HL-60/S4 treated with retinoic acid at 250 ng/mL for 4 days and 3 days (cell line): Measurements from ENCODE around the gene GPD1L.
"Not testable (repeated sequence)": the region's sequence is repeated elsewhere in the genome, so short reads cannot be mapped to it uniquely, and the experiment has no call there.

Experiments used
- in situ Hi-C: fragments of 300-500 bp; cut with MboI; formaldehyde crosslinking; loops from 2 replicates; pipeline ENCODE4 v1.7.0; 2022; ENCODE audit warnings: low sequenced_read_pairs

The GPD1L gene

DNA sequence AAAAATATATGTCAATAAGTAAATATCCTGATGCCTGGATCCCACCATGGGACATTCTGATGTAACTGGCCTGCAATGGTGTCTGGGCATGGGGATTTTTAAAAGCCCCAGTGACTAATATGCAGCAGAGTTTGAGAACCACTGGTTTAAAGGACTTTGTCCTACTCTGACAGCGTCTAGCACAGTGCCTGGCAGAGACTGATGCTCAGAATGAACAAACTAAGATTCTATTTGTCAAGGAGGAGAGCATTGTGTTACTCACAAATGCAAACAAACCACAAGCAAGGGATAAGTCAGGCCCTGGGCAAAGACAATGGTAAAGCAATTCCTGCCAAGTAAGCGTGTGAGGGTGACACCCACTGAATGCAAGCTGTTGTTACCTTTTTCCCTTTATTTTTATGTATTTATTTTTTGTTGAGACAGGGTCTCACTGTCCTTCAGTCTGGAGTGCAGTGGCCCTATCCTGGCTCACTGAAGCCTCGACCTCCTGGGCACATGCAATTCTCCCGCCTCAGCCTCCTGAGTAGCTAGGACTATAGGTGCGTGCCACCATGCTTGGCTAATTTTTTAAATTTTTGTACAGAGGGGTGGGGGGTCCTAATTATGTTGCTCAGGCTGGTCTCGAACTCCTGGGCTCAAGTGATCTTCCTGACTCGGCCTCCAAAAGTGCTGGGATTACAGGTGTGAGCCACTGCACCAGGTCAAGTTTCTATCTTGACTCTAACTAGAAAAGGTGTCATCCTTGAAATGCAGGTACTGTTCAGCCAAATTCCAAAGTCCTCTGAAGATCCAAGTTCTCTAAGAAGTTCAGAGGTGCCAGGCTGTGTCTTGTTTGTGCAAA, 909 bp upstream of the GPD1L start:
- in situ Hi-C loops, result no loop called here

DNA sequence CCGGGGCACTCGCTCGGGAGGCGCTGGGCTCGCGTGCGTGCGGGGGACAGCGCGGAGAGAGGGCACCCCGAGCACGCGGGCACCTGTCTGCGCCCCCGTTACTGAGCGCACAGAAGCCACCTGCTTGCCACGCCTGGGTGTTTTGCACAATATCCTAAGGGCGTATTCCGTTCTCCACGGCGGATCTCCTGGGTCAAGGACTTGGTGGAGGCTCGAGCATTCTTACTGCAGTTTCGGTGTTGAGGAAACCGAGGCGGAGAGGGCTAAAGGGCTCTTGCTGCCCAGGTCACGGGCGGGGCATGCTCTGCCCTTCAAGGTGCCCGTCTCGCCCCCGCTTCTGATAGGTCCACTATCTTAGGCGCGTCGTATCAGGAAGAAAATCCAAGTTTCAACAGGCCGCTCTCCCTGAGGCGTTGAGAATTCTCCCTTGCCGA, 526 bp downstream of the GPD1L start:
- in situ Hi-C loops, result no loop called here

DNA sequence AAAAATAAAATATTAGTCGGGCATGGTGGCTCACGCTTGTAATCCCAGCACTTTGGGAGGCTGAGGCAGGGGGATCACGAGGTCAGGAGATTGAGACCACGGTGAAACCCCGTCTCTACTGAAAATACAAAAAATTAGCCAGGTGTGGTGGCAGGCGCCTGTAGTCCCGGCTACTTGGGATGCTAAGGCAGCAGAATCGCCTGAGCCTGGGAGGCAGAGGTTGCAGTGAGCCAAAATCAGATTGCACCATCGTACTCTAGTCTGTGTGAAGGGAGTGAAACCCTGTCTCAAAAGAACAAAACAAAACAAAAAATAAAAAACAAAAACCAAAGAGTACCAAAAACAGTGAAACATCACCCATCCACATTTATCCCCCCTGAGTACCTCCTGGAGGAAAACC, 1.8 kb downstream of the GPD1L start:
- in situ Hi-C loops, result not testable (repeated sequence)

- in situ Hi-C loops, result no loop called here
These were observed 2.8 kb downstream of the GPD1L start for GRCh38 chr3:32109256-32109655.

GRCh38 chr3:32110233-32110760, 3.9 kb downstream of the GPD1L start:
- in situ Hi-C loops, result no loop called here

GRCh38 chr3:32111560-32111959, 5.1 kb downstream of the GPD1L start:
- in situ Hi-C loops, result no loop called here

DNA sequence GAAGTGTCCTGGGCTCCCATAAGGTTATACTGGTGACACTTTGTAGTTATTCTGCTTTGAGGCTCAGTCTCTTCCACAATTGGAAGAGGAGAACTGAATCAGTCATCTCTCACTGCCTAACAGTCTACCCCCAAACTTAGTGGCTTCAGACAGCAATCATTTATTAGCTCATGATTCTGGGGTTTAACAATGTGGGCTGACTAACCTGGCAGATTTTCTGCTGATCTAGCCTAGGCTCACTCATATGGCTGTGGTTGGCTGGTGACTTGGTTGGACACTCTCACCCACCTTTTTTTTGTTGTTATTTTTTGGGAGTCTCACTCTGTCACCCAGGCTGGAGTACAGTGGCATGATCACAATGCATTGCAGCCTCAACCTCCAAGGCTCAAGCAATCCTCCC, 7.1 kb downstream of the GPD1L start:
- in situ Hi-C loops, result no loop called here

DNA sequence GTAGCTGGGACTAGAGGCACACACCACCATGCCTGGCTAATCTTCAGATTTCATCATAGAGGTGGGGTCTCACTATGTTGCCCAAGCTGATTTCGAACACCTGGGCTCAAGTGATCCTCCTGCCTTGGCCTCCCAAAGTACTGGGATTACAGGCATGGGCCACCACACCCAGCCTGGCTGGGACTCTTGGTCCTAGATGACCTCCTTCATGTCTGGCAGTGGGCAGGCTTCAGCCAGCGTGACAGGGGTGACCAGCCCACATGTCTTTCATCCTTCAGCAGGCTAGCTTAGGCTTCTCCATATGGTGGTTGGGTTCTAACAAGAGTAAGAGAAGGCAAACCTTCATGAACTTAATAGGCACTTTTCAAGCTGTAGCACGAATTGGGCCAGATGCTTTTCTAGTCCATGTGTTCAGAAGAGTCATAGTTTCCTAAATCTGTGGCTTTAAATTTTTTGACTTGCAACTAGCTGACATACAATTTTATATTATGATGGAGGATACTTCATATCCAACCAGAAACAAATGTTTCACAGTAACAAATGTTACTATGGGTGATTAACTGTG, 7.6 kb downstream of the GPD1L start:
- in situ Hi-C loops, result no loop called here

DNA sequence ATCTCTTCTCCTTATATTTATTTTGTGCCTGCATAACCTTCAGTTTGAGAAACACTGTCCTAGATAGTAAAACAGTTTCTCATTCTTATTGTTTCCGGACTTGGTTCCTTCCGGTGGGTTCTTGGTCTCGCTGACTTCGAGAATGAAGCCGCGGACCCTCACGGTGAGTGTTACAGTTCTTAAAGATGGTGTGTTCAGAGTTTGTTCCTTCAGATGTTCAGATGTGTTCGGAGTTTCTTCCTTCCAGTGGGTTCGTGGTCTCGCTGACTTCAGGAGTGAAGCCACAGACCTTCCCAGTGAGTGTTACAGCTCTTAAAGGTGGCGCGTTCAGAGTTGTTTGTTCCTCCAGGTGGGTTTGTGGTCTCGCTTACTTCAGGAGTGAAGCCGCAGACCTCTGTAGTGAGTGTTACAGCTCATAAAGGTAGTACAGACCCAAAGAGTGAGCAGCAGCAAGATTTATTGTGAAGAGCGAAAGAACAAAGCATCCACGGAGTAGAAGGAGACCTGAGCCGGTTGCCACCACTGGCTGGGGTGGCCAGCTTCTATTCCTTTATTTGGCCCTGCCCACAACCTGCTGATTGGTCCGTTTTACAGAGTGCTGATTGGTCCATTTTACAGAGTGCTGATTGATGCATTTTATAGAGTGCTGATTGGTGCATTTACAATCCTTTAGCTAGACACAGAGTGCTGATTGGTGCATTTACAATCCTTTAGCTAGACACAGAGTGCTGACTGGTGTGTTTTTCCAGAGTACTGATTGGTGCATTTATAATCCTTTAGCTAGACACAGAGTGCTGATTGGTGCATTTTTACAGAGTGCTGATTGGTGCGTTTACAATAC, 8.3 kb downstream of the GPD1L start:
- in situ Hi-C loops, result not testable (repeated sequence)

DNA sequence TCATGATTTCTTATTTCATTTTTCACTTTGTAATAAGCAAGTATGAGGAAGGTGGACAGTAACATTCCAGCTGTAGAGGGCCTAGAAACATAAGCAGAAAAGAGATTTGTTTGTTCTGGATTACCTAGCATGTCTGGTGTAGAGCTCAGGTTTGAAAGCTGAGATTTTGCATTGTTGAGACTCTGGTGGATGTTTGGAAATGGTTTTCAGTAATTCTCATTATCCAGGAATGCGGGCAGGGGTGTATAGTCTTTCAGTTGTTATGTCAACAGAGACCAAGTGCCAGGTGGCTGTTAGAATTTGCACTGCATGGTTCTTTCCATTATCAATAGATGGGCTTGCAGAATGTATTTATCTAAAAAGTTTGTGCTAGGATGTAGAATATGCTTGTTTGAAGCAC, 10.9 kb downstream of the GPD1L start:
- in situ Hi-C loops, result no loop called here

GRCh38 chr3:32118215-32118614, 11.8 kb downstream of the GPD1L start:
- in situ Hi-C loops, result no loop called here

DNA sequence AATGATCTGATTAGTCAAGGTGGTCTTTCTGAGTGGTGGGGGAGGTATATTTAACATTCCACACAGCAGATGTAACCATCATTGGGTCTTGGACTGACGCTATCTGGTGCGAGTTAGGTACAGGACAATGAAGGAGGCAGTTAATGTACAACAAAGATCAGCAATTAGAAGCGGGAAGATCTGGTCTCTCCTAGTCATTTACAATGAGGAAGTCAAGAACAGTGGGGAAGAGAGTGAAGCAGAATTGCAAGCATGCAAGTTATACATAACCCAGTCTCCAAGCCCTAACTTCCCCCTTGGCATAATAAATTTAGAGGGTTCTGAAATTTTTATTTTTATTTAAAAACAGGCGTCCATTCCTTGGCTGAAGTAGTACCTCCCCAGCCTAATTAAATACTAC, 14.1 kb downstream of the GPD1L start:
- in situ Hi-C loops, result no loop called here

GRCh38 chr3:32121137-32121536, 14.7 kb downstream of the GPD1L start:
- in situ Hi-C loops, result no loop called here

- in situ Hi-C loops, result no loop called here
These were observed 17.2 kb downstream of the GPD1L start for GRCh38 chr3:32123620-32124019.

GRCh38 chr3:32125012-32125411, 18.6 kb downstream of the GPD1L start:
- in situ Hi-C loops, result no loop called here

DNA sequence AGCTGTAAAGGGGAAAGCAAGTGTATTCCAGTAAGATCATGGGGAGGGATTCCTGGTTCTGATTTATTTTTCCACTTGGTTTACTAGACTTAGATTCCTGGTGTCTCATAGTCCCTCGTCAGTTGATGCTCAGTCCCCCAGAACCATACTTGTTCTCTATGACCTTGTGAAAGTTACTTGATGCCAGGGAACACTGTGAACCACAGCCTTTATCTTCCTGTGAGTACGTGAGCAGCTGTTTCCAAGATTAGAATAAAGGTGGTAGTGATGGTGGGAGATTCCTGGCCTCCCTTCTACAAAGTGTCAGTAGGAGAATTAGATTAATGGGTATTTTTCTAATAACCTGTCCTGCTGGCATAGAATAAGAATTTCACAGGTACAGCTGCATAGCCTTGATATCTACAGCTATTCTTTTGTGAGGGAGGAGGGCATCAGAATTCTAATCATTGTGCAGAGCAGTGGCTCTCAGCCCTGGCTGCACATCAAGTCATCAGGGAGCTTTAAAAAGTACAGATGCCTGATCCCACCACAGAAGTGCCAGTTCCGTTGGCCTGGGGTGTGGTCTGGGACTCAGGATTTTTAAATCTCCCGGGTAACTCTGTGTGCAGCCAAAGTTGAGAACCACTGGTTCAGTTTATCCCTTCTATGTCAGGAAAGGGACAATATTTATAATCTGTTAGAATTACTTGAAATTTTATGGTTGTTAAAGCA, 20.0 kb downstream of the GPD1L start:
- in situ Hi-C loops, result no loop called here

DNA sequence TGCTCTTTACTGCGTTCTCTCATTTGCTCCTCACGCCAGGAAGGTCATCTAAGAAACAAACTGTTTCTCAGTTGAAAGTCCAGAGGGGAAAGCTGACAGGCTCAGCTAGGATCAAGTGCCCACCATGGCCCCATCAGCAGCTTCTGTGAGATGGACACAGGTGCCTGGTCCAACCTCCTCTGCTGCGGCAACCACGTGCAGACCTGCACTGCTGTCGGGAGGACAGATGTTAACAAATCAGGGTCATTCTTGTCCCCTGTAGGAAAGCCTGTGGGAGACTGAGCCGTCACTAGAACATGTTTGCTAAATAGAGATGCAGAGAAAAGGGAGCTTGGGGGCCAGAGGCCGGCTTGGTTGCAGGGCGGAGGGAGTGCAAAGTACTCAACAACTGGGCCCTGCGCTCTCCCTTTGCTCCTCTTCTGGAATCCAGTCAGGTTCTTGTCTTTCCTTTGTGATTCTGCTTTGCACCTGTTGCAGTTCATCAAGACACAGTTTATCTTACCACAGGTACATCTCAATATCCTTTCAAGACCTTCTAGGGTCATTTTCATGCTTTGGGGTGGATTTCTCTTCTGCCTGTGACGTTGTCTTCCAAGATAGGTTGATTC, 20.9 kb downstream of the GPD1L start:
- in situ Hi-C loops, result no loop called here

DNA sequence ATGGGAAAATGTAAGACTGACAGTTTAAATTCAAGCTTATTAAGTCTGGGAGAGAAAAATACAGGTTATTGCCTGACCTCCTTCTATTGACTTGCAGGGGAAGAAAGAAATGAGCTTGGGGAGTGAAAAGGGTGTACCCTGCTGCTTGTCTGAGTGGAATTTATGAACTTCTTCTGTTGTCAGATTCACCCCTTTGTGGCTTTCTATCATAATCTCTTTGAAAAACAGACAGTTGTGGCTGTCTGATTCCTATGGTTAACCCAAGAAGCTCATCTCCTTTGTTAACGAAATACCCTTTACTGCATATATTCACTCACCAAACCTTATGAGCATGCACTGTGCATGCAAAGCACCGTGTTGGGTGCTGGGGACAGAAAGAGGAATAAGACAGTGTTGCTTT, 22.5 kb downstream of the GPD1L start:
- in situ Hi-C loops, result no loop called here

DNA sequence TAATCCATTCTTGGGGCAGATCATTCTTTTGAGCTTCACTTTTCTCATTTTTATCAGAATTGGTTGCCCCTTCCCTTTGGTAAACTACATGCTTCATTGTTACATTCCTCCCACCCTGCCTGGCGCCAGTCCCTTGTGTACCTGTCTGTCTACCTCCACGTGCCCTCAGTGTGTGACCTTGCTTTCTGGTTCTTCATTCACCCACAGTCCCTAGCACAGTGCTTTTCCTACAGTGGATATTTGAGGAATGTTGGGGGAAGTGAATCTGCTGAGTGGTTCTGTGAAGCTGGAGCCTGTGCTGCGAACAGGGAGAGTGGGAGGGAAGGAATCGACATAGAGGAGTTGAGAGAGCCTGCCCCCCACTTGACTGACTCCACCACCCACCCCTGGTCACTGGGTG, 23.4 kb downstream of the GPD1L start:
- in situ Hi-C loops, result no loop called here

- in situ Hi-C loops, result no loop called here
These were observed 25.7 kb downstream of the GPD1L start for GRCh38 chr3:32132121-32132520.
